ENCODE data around the gene CD70. TPM values are rescaled to one million over a fixed set of nuclear protein-coding genes. Genes with fewer than 3 reads are reported as not detected.
"Not testable (repeated sequence)": the region's sequence is repeated elsewhere in the genome, so short reads cannot be mapped to it uniquely, and the experiment has no call there.

Gene CD70
- total RNA-seq, 4 donors from 2014 or later: 0.52 to 0.84 TPM; not detected in 2

DNA sequence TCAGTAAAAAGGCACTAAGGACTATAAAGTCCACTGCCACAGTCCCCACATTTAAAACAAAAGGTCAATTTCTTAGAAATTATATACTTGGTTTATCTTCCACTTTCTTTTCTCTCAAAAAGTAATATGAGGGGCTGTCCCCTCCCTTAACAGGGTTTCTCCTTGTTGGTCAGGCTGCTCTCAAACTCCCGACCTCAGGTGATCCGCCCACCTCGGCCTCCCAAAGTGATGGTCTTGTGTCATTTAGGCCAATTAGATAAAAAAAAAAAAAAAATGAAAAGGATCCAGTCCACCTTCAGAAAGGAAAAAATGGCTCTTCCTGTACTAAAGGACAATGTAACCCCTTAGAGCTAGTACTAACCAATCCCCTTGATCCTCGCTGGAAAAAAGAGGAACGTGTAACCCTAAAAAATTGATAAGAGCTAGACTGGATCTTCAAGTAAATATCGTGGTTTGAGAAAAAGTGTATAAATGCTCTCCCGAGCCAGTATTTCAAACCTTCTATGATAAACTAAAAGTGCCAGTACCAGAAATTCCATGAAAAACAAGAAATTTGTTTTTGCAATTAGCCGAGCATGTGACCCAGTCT is 9.0 kb upstream of the CD70 start:
- no peak overlapping the region for H3K27ac ChIP-seq (replicated peaks in 1 of 4)
- no peaks in the 10 kb centered on the region for H3K9me3 ChIP-seq
- intact Hi-C loops (cut with DNase I): no loop called here
- no peaks in the 10 kb centered on the region for H3K4me1 ChIP-seq
- DNase-seq (ENCODE audit: extremely low spot score): peak; percentile 55
- TF ChIP-seq, protein P1, sequence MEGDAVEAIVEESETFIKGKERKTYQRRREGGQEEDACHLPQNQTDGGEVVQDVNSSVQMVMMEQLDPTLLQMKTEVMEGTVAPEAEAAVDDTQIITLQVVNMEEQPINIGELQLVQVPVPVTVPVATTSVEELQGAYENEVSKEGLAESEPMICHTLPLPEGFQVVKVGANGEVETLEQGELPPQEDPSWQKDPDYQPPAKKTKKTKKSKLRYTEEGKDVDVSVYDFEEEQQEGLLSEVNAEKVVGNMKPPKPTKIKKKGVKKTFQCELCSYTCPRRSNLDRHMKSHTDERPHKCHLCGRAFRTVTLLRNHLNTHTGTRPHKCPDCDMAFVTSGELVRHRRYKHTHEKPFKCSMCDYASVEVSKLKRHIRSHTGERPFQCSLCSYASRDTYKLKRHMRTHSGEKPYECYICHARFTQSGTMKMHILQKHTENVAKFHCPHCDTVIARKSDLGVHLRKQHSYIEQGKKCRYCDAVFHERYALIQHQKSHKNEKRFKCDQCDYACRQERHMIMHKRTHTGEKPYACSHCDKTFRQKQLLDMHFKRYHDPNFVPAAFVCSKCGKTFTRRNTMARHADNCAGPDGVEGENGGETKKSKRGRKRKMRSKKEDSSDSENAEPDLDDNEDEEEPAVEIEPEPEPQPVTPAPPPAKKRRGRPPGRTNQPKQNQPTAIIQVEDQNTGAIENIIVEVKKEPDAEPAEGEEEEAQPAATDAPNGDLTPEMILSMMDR (IDR thresholded peaks at IDR 0.05): no peak
- no peak for TF ChIP-seq POLR2AphosphoS5 (IDR thresholded peaks at IDR 0.05)
- no peak for TF ChIP-seq POLR2A (IDR thresholded peaks at IDR 0.05; ENCODE audit: low read depth)
- TF ChIP-seq EP300 (IDR thresholded peaks at IDR 0.05): no peak
- WGBS: 85% methylated on average over 8 of the region's 8 CpGs
- H3K27me3 ChIP-seq: peaks cover 0 to 37% (median 0%) of the 10 kb centered on the region in 4 donors
- H3K36me3 ChIP-seq: no peaks in the 10 kb centered on the region
- H3K4me3 ChIP-seq: no peak overlapping the region

DNA sequence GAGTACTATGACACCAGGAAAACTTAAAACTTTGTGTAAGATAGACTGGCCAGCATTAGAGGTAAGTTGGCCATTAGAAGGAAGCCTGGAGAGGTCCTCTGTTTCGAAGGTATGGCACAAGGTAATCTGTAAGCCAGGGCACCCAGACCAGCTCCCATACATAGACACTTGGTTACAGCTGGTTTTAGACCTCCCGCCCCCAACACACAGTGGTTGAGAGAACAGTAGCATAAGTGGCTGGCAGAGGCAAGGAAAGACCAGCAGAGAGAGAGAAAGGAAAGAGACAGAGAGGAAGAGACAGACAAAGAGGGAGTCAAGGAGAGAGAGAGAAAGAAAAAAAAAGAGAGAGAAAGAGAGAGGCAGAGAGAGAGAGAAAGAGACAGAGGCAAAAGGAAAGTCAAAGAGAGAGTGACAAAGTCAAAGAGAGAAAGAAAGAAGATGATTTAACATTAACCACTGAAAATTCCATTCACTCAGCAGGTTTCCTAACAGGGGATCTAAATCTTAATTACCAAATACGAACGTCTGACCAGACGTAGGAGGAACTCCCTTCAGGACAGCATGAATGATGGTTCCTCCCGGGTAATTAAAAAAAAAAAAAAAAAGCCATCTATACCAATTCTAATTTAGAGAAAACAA is 7.4 kb upstream of the CD70 start:
- H3K4me3 ChIP-seq; DNase-seq (ENCODE audit: extremely low spot score); H3K9me3 ChIP-seq; intact Hi-C loops (cut with DNase I); H3K36me3 ChIP-seq; H3K27ac ChIP-seq (replicated peaks in 1 of 4); H3K4me1 ChIP-seq: not testable (repeated sequence)
- 50% methylated on average over 6 of the region's 6 CpGs for WGBS
- peaks cover 0 to 46% (median 2%) of the 10 kb centered on the region in 4 donors for H3K27me3 ChIP-seq

DNA sequence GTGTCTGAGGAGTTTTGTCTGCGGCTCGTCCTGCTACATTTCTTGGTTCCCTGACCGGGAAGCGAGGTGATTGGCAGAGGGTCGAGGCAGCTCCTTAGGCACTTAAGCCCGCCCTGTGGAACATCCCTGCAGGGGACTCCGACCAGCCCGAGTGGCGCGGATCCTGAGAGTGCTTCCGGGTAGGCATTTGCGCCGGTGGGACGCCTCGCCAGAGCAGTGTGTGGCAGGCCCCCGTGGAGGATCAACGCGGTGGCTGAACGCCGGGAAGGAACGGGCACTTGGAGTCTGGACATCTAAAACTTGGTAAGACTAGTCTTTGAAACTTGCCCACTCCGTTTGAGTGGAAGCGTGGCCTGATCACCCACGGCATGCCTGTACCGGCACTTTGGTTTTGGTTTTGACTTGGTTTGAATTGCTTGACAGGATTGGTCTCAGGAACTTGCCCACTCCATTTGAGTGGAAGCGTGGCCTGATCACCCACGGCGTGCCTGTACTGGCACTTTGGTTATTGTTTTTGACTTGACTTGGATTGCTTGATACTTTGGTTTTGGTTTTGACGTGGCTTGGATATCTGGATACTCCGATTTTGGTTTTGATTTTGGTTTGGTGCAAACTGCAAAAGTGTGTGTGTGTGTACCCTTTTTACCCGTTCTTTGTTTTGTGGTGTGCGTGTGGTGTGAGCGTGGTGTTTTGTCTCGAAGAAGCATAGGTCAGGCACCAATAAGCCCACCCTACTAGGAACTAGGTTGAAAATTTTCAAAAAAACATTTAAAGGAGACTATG is 6.7 kb upstream of the CD70 start:
- DNase-seq (ENCODE audit: extremely low spot score); H3K27ac ChIP-seq (replicated peaks in 1 of 4); H3K4me1 ChIP-seq; H3K4me3 ChIP-seq; H3K9me3 ChIP-seq; intact Hi-C loops (cut with DNase I); H3K36me3 ChIP-seq: not testable (repeated sequence)
- H3K27me3 ChIP-seq: peaks cover 0 to 52% (median 5%) of the 10 kb centered on the region in 4 donors
- WGBS: 91% methylated on average over 29 of the region's 34 CpGs

DNA sequence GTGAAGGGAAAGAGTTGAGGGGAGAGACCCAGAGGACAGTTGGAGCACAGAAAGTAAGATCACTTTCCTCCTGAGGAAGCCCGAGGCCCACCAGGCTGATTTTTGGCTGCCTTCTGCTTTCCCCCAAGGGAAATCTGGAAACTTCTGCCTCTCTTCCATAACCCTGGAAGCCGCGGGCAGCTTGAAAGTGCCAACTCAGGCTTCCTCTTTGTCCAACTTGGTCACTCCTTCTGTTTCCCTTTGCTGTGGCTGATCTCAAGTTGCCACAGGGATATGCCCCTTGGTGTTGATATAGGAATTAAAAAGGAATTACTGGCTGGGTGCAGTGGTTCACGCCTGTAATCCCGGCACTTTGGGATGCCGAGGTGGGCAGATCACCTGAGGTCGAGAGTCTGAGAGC is 5.7 kb upstream of the CD70 start:
- Histone ChIP-seq H3K4me1 (no peaks in the 10 kb centered on the region), H3K27me3 (peaks cover 0 to 63% (median 9%) of the 10 kb centered on the region in 4 donors), H3K4me3 (no peak overlapping the region), H3K27ac (replicated peaks in 1 of 4) (no peak overlapping the region), H3K9me3 (no peaks in the 10 kb centered on the region), H3K36me3 (no peaks in the 10 kb centered on the region)
- no peak for TF ChIP-seq POLR2A (IDR thresholded peaks at IDR 0.05; ENCODE audit: low read depth)
- TF ChIP-seq POLR2AphosphoS5 (IDR thresholded peaks at IDR 0.05): no peak
- TF ChIP-seq, protein P1 (IDR thresholded peaks at IDR 0.05): no peak
- no peak for TF ChIP-seq EP300 (IDR thresholded peaks at IDR 0.05)
- no peak for DNase-seq (ENCODE audit: extremely low spot score)
- 56% methylated on average over 7 of the region's 7 CpGs for WGBS
- intact Hi-C loops (cut with DNase I): no loop called here

DNA sequence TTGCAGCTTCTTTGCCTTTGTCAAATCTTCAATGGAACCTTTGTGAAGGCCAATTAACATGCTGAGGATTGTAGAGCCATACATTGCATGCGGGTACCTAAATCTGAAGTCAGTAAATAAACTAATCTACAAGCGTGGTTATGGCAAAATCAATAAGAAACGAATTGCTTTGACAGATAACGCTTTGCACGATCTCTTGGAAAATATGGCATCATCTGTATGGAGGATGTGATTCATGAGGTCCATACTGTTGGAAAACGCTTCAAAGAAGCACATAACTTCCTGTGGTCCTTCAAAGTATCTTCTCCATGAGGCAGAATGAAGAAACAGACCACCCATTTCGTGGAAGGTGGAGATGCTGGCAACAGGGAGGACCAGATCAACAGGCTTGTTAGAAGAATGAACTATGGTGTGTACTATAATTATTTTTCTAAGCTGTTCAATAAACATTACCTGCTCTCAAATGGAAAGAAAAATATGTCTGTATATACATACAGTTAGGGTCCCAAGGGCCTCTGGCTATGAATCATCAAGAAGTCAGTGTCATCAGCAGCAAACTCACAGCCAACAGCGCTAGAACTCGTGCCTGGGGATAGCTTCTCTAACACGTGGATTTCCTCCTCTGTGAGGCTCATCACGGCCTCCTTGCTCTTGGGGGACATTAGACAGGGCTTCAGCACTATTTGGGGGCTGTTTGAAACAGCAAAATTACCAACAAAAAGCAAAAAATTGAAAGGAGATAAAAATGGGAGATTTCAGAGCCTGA is 2.9 kb upstream of the CD70 start:
- TF ChIP-seq, protein P1 (IDR thresholded peaks at IDR 0.05): no peak
- TF ChIP-seq POLR2A (IDR thresholded peaks at IDR 0.05; ENCODE audit: low read depth) (no peak), EP300 (IDR thresholded peaks at IDR 0.05) (no peak), POLR2AphosphoS5 (IDR thresholded peaks at IDR 0.05) (no peak)
- H3K4me1 ChIP-seq: peaks cover 0 to 23% (median 16%) of the 10 kb centered on the region in 4 donors
- H3K27ac ChIP-seq (replicated peaks in 1 of 4): no peak overlapping the region
- no peak overlapping the region for H3K4me3 ChIP-seq
- WGBS: 58% methylated on average over 11 of the region's 11 CpGs
- intact Hi-C loops (cut with DNase I): no loop called here
- H3K27me3 ChIP-seq: peaks cover 0 to 91% (median 19%) of the 10 kb centered on the region in 4 donors
- DNase-seq (ENCODE audit: extremely low spot score): no peak
- H3K9me3 ChIP-seq: no peaks in the 10 kb centered on the region
- no peaks in the 10 kb centered on the region for H3K36me3 ChIP-seq

All from esophagus muscularis mucosa (tissue), 4 donors.